ENCODE measurements around the gene FKRP.
"Not testable (repeated sequence)": the region's sequence is repeated elsewhere in the genome, so short reads cannot be mapped to it uniquely, and the experiment has no call there.

Gene FKRP

GRCh38 chr19:46786236-46787039, 40.6 kb downstream of the FKRP start:
- DNase-seq, result peak; percentile 88

DNA sequence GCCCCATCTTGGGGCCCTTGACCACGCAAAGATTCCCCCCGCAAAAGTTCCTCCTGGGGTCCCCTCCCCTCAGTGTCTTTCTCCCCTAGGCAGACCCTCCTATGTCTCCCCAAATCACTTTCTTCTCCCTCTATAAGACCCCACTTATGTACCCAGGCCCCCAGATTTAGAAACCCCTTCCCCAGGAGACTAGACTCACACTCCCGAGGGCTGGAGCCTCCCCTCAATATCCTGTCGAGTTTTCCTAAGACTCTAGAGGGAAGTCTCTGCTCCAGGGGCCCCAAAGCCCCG, 41.1 kb downstream of the FKRP start:
- no peak for DNase-seq

DNA sequence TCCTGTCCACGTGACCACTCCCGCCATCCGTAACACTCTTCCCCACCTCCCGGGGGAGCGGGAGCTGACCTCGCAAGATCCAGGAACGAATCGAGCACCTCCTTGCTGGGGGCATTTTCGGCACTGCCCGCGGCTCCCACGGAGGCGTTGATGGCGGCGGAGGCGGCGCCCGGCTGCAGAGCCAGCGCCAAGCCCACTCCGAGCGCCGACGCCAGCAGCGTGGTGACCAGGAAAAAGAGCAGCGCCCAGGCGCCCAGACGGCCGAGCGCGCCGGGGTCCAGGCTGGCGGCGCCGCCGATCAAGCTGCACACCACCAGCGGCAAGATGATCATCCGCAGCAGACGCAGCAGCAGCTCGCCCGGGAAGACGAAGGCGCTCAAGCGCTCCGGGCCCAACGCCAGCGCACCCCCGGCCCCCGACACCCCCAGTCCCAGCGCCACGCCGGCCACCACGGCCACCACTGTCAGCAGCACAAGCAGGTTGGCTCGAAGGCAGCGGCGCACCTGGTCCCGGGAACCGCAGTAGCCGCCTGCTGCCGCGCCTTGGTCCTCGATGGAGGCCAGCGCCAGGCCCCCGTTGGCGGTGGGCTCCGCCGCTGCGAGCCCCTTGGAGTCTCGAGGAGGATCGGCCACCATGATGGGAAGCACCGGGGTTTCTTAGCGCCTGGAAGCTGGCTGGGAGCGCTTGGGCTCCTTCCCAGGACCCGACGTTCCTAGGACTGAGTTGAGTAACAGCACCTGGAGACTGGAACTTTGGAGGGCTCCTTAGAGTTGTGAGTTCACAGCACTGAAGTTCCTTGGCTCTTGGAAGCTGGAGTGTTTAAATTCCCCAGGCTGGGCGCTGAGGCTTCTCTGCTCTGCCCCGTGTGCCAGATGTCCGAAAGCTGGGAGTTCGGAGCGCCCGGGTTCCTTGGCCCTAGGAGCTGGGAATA, 41.7 kb downstream of the FKRP start:
- DNase-seq, result peak; percentile 76

GRCh38 chr19:46788262-46788967, 42.6 kb downstream of the FKRP start, which contains the start of gene SLC1A5:
Gene SLC1A5, minus strand, starts transcription at chr19:46788594. Its CDS starts 629 bp downstream, at chr19:46787965.
- DNase-seq, result peak; percentile 98

GRCh38 chr19:46788968-46789338, 43.1 kb downstream of the FKRP start:
- no peak for DNase-seq

DNA sequence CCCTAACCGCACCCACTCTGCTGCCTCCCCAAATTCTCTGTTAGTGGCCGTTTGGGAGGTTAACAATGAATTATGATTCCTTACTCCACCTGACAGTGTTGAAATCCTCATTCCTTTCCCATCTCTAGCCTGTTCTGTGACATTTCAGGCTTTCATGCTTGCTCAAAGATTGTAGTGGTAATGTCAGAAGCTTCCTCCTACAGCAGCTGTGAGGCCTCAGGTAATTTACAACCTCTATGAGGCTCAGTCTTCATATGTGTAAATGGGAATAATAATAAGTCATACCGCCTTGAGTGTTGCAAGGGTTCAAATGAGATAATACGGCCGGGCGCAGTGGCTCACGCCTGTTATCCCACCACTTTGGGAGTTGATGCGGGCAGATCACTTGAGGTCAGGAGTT, 43.5 kb downstream of the FKRP start:
- DNase-seq, result no peak

- DNase-seq, result no peak
These were observed 46.1 kb downstream of the FKRP start for GRCh38 chr19:46791944-46792343.

DNA sequence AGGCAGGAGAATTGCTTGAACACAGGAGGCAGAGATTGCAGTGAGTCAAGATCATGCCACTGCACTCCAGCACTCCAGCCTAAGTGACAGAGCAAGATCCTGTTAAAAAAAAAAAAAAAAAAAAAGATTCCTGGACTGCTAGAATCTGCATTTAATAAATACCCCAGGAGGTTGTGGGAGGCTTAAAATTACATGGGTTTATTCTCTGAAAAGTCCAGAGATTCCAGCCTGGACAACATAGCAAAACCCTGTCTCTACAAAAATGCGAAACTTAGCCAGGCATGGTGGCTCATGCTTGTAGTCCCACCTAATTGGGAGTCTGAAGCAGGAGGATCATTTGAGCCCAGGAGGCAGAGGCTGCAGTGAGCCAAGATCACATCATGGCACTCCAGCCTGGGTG, 52.0 kb downstream of the FKRP start:
- no peak for DNase-seq

GRCh38 chr19:46798713-46799112, 52.9 kb downstream of the FKRP start:
- no peak for DNase-seq

DNA sequence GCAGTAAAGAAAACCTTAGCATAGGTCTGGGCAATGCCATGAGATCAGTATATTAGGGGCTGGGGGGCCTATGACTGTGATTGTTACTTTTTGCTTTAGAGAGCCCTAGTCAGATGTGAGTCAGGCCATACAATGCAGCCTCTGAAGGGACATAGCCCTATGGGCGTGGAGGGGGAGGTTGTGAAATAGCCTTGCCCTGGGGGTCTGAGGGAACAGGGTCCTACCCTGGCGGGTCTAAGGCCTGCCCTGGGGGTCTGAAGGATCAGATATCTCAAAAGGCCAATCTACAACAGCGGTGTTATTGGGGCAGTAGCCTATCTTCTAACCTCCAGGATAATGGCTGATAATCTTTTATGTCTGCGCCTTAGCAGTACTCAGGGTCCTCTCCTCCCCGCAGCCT, 56.3 kb downstream of the FKRP start:
- no peak for DNase-seq

GRCh38 chr19:46803555-46803954, 57.7 kb downstream of the FKRP start:
- no peak for DNase-seq

- DNase-seq, result not testable (repeated sequence)
These were observed 58.6 kb downstream of the FKRP start for GRCh38 chr19:46804432-46804831.

DNA sequence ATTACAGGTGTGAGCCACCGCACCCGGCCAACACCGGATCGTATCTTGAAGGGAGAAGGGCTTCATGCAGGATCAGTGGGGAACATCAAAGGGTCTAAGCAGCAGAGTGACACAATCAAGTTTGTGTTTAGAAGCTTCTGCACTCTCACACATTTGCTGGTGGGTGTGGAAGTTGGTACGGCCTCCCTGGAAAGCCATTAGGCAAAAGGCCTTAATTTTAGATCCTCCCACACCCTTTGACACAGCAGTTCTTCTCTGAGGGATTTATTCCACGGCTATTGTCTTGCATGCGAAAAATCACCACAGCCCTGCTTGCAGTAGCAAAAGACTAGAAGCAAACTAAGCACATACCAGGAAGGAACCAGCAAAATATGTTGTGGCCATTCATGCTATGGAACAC, 60.8 kb downstream of the FKRP start:
- no peak for DNase-seq
